GM23248 (cell line): ENCODE data around the gene GNAQ.

ENCODE experiments used
- EZH2 ChIP-seq: fragments of 200-600 bp; sonication (generic); IDR thresholded peaks from 2 replicates; pipeline ENCODE4 v1.6.1; 2018; ENCODE audit warnings: antibody characterized with exemption, mild to moderate bottlenecking; ENCODE audit not compliant: insufficient read depth, poor library complexity, severe bottlenecking
- EZH2phosphoT487 ChIP-seq: fragments of 200-600 bp; sonication (generic); IDR thresholded peaks from 2 replicates; pipeline ENCODE4 v1.6.1; 2018; ENCODE audit warnings: antibody characterized with exemption, moderate library complexity, mild to moderate bottlenecking, low read depth; ENCODE audit not compliant: insufficient read depth

DNA sequence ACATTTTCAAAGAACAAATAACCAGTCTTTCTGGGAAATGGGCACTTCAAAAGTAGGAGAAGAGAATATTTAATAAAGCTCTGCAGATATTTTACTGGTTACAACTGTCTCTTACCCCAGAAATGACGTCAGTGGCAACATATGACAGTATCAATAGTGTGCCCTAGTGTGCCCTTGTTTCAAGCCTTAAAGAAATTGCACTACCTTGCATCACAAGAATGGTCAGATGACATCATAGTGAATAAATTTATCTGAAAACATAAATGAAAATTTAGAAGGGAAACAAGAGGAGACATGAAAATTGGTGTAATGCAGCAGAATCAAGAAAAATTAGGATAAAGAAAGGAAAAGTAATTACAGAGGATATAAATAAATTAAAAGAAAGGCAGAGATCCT lies 176.7 kb downstream of the GNAQ start:
- TF ChIP-seq EZH2 (no peak), EZH2phosphoT487 (no peak)
